ENCODE data around the gene IFNW1. TPM values are rescaled to one million over a fixed set of nuclear protein-coding genes. Genes with fewer than 3 reads are reported as not detected.

IFNW1 gene
- total RNA-seq, 1 donor = not detected

- peak; percentile 76 for DNase-seq (ENCODE audit: low read depth)
- TF ChIP-seq CTCF (IDR thresholded peaks at IDR 0.05; ENCODE audit: insufficient read depth, low read depth, low read length) = peak; percentile 85
- H3K4me3 ChIP-seq (ENCODE audit: low read depth, low read length) = no peak overlapping the region
Observed at GRCh38 chr9:21110708-21111576, 30.7 kb downstream of the IFNW1 start.

DNA sequence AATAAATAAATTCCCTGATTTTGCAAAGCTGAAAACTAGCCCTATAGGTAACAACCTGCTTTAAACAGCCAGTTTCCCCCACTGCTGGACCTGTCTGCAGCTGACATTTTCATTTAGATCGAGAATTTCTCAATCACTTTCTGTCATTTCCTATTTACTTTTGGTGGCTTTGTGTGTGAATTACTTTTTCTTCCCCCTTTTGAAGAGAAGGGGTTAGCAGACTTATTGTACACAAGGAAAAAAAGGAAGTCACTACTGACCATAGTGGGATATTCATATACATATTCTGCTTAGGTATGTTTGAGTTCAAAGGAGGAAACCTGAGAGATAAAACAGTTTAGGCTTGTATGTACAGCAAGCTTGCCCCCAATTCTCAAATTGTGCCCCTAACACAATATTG is 36.8 kb downstream of the IFNW1 start:
- no peak overlapping the region for H3K4me3 ChIP-seq (ENCODE audit: low read depth, low read length)
- TF ChIP-seq CTCF (IDR thresholded peaks at IDR 0.05; ENCODE audit: insufficient read depth, low read depth, low read length) = no peak
- DNase-seq (ENCODE audit: low read depth) = no peak

- DNase-seq (ENCODE audit: low read depth) = no peak
- no peak overlapping the region for H3K4me3 ChIP-seq (ENCODE audit: low read depth, low read length)
- no peak for TF ChIP-seq CTCF (IDR thresholded peaks at IDR 0.05; ENCODE audit: insufficient read depth, low read depth, low read length)
Observed at GRCh38 chr9:21102305-21102704, 39.3 kb downstream of the IFNW1 start.

DNA sequence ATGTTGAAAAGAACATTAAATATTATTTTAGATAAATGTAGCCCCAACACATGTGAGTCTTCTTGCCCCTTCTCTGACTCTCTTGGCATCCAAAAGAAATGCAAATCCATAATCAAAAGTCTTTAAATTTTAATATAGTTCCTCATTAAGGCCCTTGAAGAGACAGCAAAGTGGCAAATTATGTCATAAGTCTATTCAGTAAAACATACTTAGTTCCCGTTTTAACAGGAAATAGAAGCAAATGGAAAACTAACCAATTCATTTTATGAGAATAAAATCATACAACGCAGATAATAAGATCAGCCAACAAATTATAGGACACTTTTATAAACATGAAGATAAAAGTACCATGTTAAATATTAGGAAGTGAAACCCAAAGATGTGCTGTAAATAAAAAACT is 43.8 kb downstream of the IFNW1 start:
- no peak for TF ChIP-seq CTCF (IDR thresholded peaks at IDR 0.05; ENCODE audit: insufficient read depth, low read depth, low read length)
- DNase-seq (ENCODE audit: low read depth) = no peak
- H3K4me3 ChIP-seq (ENCODE audit: low read depth, low read length) = no peak overlapping the region

DNA sequence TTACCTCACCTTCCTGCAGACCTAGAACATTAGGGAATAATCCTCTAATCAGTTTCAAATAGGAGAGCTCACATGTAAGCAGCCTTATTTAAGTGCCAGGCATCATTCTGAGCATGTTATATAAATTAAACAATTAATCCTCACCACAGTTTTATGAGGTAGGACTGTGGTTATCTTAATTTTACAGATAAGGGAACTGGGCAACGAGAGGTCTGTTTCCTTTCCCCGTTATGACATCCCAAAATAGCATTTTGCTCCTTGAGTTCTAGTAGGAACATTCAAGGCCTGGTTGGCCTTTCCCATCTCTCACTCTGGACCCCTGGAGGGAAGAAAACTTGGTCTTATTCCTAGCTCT is 44.8 kb downstream of the IFNW1 start:
- DNase-seq (ENCODE audit: low read depth) = peak; percentile 55
- H3K4me3 ChIP-seq (ENCODE audit: low read depth, low read length) = no peak overlapping the region
- TF ChIP-seq CTCF (IDR thresholded peaks at IDR 0.05; ENCODE audit: insufficient read depth, low read depth, low read length) = no peak

DNA sequence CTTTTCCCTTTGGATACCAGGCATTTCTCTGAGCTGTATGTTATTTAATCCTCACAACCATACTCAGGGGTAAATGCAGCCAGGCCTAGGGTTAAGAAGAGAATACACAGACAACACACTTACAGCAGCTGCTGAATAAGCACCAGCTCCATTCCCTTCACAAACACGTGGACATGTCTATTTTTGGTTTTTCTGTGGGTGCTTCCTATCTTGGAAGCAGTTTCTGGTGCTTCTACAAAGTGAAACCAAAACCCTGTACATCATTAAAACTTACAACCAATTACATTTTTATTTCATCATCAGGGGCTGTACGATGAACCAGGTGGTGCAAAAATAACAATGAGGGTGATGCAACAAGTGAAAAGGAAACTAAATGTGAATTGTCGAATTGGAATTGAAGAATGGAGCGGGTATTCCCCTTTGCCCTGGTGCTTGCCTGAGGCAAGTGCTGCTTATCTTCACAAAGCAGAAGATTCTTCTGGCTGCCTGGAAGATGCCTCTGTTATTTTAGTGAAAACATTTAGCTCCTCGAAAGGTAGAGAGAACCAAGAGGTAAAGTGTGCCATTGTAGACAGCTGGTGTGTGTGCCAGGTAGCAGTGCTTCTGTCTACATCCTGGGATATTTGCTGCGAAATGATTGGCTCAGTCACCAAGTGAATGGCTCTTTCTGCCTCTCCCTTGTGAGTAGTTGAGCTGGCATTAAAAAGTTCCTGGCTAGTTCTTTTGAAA is 45.3 kb downstream of the IFNW1 start:
- DNase-seq (ENCODE audit: low read depth) = peak; percentile 85
- H3K4me3 ChIP-seq (ENCODE audit: low read depth, low read length) = peak overlapping the region; percentile 37
- TF ChIP-seq CTCF (IDR thresholded peaks at IDR 0.05; ENCODE audit: insufficient read depth, low read depth, low read length) = no peak

All from fibroblast of villous mesenchyme (primary cell).